Measurements from ENCODE around the gene THAP10.
"Not testable (repeated sequence)": the region's sequence is repeated elsewhere in the genome, so short reads cannot be mapped to it uniquely, and the experiment has no call there.

The THAP10 gene

GRCh38 chr15:70876011-70876410 lies 16.2 kb downstream of the THAP10 start:
- Histone ChIP-seq H3K4me3 (ENCODE audit: low read length) (no peak overlapping the region), H4K8ac (ENCODE audit: low read depth, low read length) (no peak overlapping the region), H3K27ac (ENCODE audit: low read depth, low read length) (no peak overlapping the region), H3K23ac (ENCODE audit: low read length) (no peak overlapping the region), H3K27me3 (ENCODE audit: insufficient read depth, low read length, poor library complexity) (no peaks in the 10 kb centered on the region), H3K79me2 (ENCODE audit: control insufficient read depth, insufficient read depth, low read length) (no peaks in the 10 kb centered on the region), H3K4me1 (ENCODE audit: control insufficient read depth, low read depth, low read length) (no peaks in the 10 kb centered on the region), H3K79me1 (ENCODE audit: low read length) (no peaks in the 10 kb centered on the region), H3K56ac (ENCODE audit: low read length) (no peak overlapping the region), H2BK5ac (ENCODE audit: low read length) (no peak overlapping the region), H4K5ac (ENCODE audit: low read length) (no peak overlapping the region), H3K18ac (ENCODE audit: low read length) (no peak overlapping the region), H3K36me3 (ENCODE audit: control insufficient read depth, insufficient read depth, low read length) (no peaks in the 10 kb centered on the region), H3K4me2 (ENCODE audit: low read length) (no peak overlapping the region), H3K9ac (ENCODE audit: low read length) (no peak overlapping the region), H2BK120ac (ENCODE audit: low read depth, low read length) (no peak overlapping the region), H3K4ac (ENCODE audit: low read depth, low read length) (no peak overlapping the region), H2AK5ac (ENCODE audit: low read length) (no peak overlapping the region), H2BK15ac (replicated peaks; ENCODE audit: low read depth) (no peak overlapping the region)
- WGBS (ENCODE audit: extremely low coverage, insufficient coverage, low lambda C conversion rate), result no CpG with 5 or more reads among the region's 3 CpGs
- DNase-seq, result no peak

- no CpG with 5 or more reads among the region's 7 CpGs for WGBS (ENCODE audit: extremely low coverage, insufficient coverage, low lambda C conversion rate)
- DNase-seq, result peak; percentile 25
These were observed 17.0 kb downstream of the THAP10 start for GRCh38 chr15:70875001-70875782.

GRCh38 chr15:70873232-70874054 lies 18.8 kb downstream of the THAP10 start:
- Histone ChIP-seq H3K18ac (ENCODE audit: low read length) (no peak overlapping the region), H3K4me2 (ENCODE audit: low read length) (no peak overlapping the region), H3K27me3 (ENCODE audit: insufficient read depth, low read length, poor library complexity) (no peaks in the 10 kb centered on the region), H2BK5ac (ENCODE audit: low read length) (no peak overlapping the region), H3K4ac (ENCODE audit: low read depth, low read length) (no peak overlapping the region), H3K56ac (ENCODE audit: low read length) (no peak overlapping the region), H3K9ac (ENCODE audit: low read length) (no peak overlapping the region), H2BK15ac (replicated peaks; ENCODE audit: low read depth) (no peak overlapping the region), H3K27ac (ENCODE audit: low read depth, low read length) (no peak overlapping the region), H2BK120ac (ENCODE audit: low read depth, low read length) (no peak overlapping the region), H3K36me3 (ENCODE audit: control insufficient read depth, insufficient read depth, low read length) (no peaks in the 10 kb centered on the region), H3K4me3 (ENCODE audit: low read length) (no peak overlapping the region), H4K8ac (ENCODE audit: low read depth, low read length) (no peak overlapping the region), H3K79me1 (ENCODE audit: low read length) (no peaks in the 10 kb centered on the region), H3K4me1 (ENCODE audit: control insufficient read depth, low read depth, low read length) (no peaks in the 10 kb centered on the region), H2AK5ac (ENCODE audit: low read length) (no peak overlapping the region), H3K23ac (ENCODE audit: low read length) (no peak overlapping the region), H4K5ac (ENCODE audit: low read length) (no peak overlapping the region), H3K79me2 (ENCODE audit: control insufficient read depth, insufficient read depth, low read length) (no peaks in the 10 kb centered on the region)
- WGBS (ENCODE audit: extremely low coverage, insufficient coverage, low lambda C conversion rate), result no CpG with 5 or more reads among the region's 2 CpGs
- DNase-seq, result no peak

More at GRCh38 chr15:70875001-70875782, 17.0 kb downstream of the THAP10 start:
- Histone ChIP-seq H3K4me1 (ENCODE audit: control insufficient read depth, low read depth, low read length) (no peaks in the 10 kb centered on the region), H3K23ac (ENCODE audit: low read length) (no peak overlapping the region), H3K9ac (ENCODE audit: low read length) (no peak overlapping the region), H2AK5ac (ENCODE audit: low read length) (no peak overlapping the region), H2BK5ac (ENCODE audit: low read length) (no peak overlapping the region), H3K27ac (ENCODE audit: low read depth, low read length) (no peak overlapping the region), H2BK120ac (ENCODE audit: low read depth, low read length) (no peak overlapping the region), H3K36me3 (ENCODE audit: control insufficient read depth, insufficient read depth, low read length) (no peaks in the 10 kb centered on the region), H3K4me3 (ENCODE audit: low read length) (no peak overlapping the region), H3K18ac (ENCODE audit: low read length) (no peak overlapping the region), H2BK15ac (replicated peaks; ENCODE audit: low read depth) (peak overlapping the region; percentile 36), H3K56ac (ENCODE audit: low read length) (no peak overlapping the region), H4K5ac (ENCODE audit: low read length) (no peak overlapping the region), H3K27me3 (ENCODE audit: insufficient read depth, low read length, poor library complexity) (no peaks in the 10 kb centered on the region), H3K79me1 (ENCODE audit: low read length) (no peaks in the 10 kb centered on the region), H3K4ac (ENCODE audit: low read depth, low read length) (no peak overlapping the region), H3K4me2 (ENCODE audit: low read length) (no peak overlapping the region), H3K79me2 (ENCODE audit: control insufficient read depth, insufficient read depth, low read length) (no peaks in the 10 kb centered on the region), H4K8ac (ENCODE audit: low read depth, low read length) (no peak overlapping the region)

GRCh38 chr15:70871490-70871889 lies 20.7 kb downstream of the THAP10 start:
- not testable (repeated sequence) for H3K18ac ChIP-seq (ENCODE audit: low read length); H2AK5ac ChIP-seq (ENCODE audit: low read length); H2BK15ac ChIP-seq (replicated peaks; ENCODE audit: low read depth); H4K5ac ChIP-seq (ENCODE audit: low read length); H3K9ac ChIP-seq (ENCODE audit: low read length); H2BK5ac ChIP-seq (ENCODE audit: low read length); H3K4ac ChIP-seq (ENCODE audit: low read depth, low read length); H3K4me2 ChIP-seq (ENCODE audit: low read length); DNase-seq; H3K36me3 ChIP-seq (ENCODE audit: control insufficient read depth, insufficient read depth, low read length); H3K79me2 ChIP-seq (ENCODE audit: control insufficient read depth, insufficient read depth, low read length); H4K8ac ChIP-seq (ENCODE audit: low read depth, low read length); H3K27me3 ChIP-seq (ENCODE audit: insufficient read depth, low read length, poor library complexity); H3K27ac ChIP-seq (ENCODE audit: low read depth, low read length); H3K4me1 ChIP-seq (ENCODE audit: control insufficient read depth, low read depth, low read length); H3K4me3 ChIP-seq (ENCODE audit: low read length); H3K23ac ChIP-seq (ENCODE audit: low read length); H2BK120ac ChIP-seq (ENCODE audit: low read depth, low read length); H3K79me1 ChIP-seq (ENCODE audit: low read length); H3K56ac ChIP-seq (ENCODE audit: low read length)
- WGBS (ENCODE audit: extremely low coverage, insufficient coverage, low lambda C conversion rate), result no CpG with 5 or more reads among the region's 34 CpGs

GRCh38 chr15:70870051-70870450 lies 22.2 kb downstream of the THAP10 start:
- H3K4me1 ChIP-seq (ENCODE audit: control insufficient read depth, low read depth, low read length), result no peaks in the 10 kb centered on the region
- H3K4me3 ChIP-seq (ENCODE audit: low read length), result no peak overlapping the region
- no peak overlapping the region for H2BK5ac ChIP-seq (ENCODE audit: low read length)
- H4K5ac ChIP-seq (ENCODE audit: low read length), result no peak overlapping the region
- H3K36me3 ChIP-seq (ENCODE audit: control insufficient read depth, insufficient read depth, low read length), result no peaks in the 10 kb centered on the region
- no peak overlapping the region for H3K4me2 ChIP-seq (ENCODE audit: low read length)
- H3K23ac ChIP-seq (ENCODE audit: low read length), result no peak overlapping the region
- no peak overlapping the region for H4K8ac ChIP-seq (ENCODE audit: low read depth, low read length)
- no peaks in the 10 kb centered on the region for H3K79me2 ChIP-seq (ENCODE audit: control insufficient read depth, insufficient read depth, low read length)
- H3K9ac ChIP-seq (ENCODE audit: low read length), result no peak overlapping the region
- H3K27ac ChIP-seq (ENCODE audit: low read depth, low read length), result no peak overlapping the region
- H2BK15ac ChIP-seq (replicated peaks; ENCODE audit: low read depth), result no peak overlapping the region
- no peak for DNase-seq
- H2BK120ac ChIP-seq (ENCODE audit: low read depth, low read length), result no peak overlapping the region
- no peaks in the 10 kb centered on the region for H3K27me3 ChIP-seq (ENCODE audit: insufficient read depth, low read length, poor library complexity)
- no peak overlapping the region for H3K4ac ChIP-seq (ENCODE audit: low read depth, low read length)
- H3K56ac ChIP-seq (ENCODE audit: low read length), result no peak overlapping the region
- H2AK5ac ChIP-seq (ENCODE audit: low read length), result no peak overlapping the region
- no peaks in the 10 kb centered on the region for H3K79me1 ChIP-seq (ENCODE audit: low read length)
- H3K18ac ChIP-seq (ENCODE audit: low read length), result no peak overlapping the region
